GM18498 (cell line): ENCODE results near the gene SCARF2.
"Not testable (repeated sequence)": the region's sequence is repeated elsewhere in the genome, so short reads cannot be mapped to it uniquely, and the experiment has no call there.

Source experiments
- ATAC-seq: cut with Tn5 transposase; IDR thresholded peaks from one replicate; pipeline ENCODE4 v1.9.1; 2021; ENCODE audit warnings: mild to moderate bottlenecking, moderate library complexity; ENCODE audit not compliant: unreplicated experiment

The SCARF2 gene

GRCh38 chr22:20429254-20430100, 8.1 kb downstream of the SCARF2 start:
- ATAC-seq, result no peak

GRCh38 chr22:20428496-20429253, 8.9 kb downstream of the SCARF2 start:
- no peak for ATAC-seq

- no peak for ATAC-seq
These were observed 9.6 kb downstream of the SCARF2 start for GRCh38 chr22:20427945-20428417.

- no peak for ATAC-seq
These were observed 10.3 kb downstream of the SCARF2 start for GRCh38 chr22:20427104-20427944.

GRCh38 chr22:20426259-20426615, 11.4 kb downstream of the SCARF2 start:
- ATAC-seq, result no peak

GRCh38 chr22:20425566-20426258, 11.9 kb downstream of the SCARF2 start:
- no peak for ATAC-seq

GRCh38 chr22:20424932-20425565, 12.6 kb downstream of the SCARF2 start:
- ATAC-seq, result no peak

- no peak for ATAC-seq
These were observed 13.1 kb downstream of the SCARF2 start for GRCh38 chr22:20424568-20424931.

GRCh38 chr22:20423906-20424551, 13.6 kb downstream of the SCARF2 start:
- no peak for ATAC-seq

- ATAC-seq, result no peak
These were observed 14.4 kb downstream of the SCARF2 start for GRCh38 chr22:20423008-20423905.

GRCh38 chr22:20422271-20423007, 15.2 kb downstream of the SCARF2 start:
- no peak for ATAC-seq

GRCh38 chr22:20421507-20421874, 16.1 kb downstream of the SCARF2 start:
- ATAC-seq, result no peak

- ATAC-seq, result no peak
These were observed 17.3 kb downstream of the SCARF2 start for GRCh38 chr22:20420157-20420842.

- ATAC-seq, result no peak
These were observed 18.0 kb downstream of the SCARF2 start for GRCh38 chr22:20419664-20419951.

- no peak for ATAC-seq
These were observed 19.3 kb downstream of the SCARF2 start for GRCh38 chr22:20418211-20418788.

GRCh38 chr22:20415699-20416098, 21.9 kb downstream of the SCARF2 start:
- ATAC-seq, result not testable (repeated sequence)

GRCh38 chr22:20415241-20415640, 22.4 kb downstream of the SCARF2 start:
- ATAC-seq, result not testable (repeated sequence)
